CD14-positive monocyte (primary cell): ENCODE measurements around the gene CUX1. TPM values are rescaled to one million over a fixed set of nuclear protein-coding genes. Genes with fewer than 3 reads are reported as not detected.

ENCODE experiments used
- DNase-seq, 3 donors: peaks; one replicate each; pipeline ENCODE4 v3.0.0-alpha.2; 2011 to 2022
- H2AFZ ChIP-seq: 2 replicates; pipeline ENCODE4 v1.6.0; 2012; ENCODE audit warnings: mild to moderate bottlenecking, low read depth, low read length, inconsistent platforms; ENCODE audit not compliant: insufficient read depth, poor library complexity, severe bottlenecking
- H3K27ac ChIP-seq, 2 donors: 1 replicate in 1 of 2; 2 replicates in 1 of 2; pipeline ENCODE4 v1.5.1; 2012 to 2013; ENCODE audit warnings: low read length in 2 of 2, control low read depth in 1 of 2, inconsistent platforms in 1 of 2, low read depth in 1 of 2, mild to moderate bottlenecking in 1 of 2
- H3K27me3 ChIP-seq, 2 donors: one replicate each; pipeline versions ENCODE4 v1.6.0 to v1.6.1; 2011 to 2013; ENCODE audit warnings: low read length in 2 of 2; ENCODE audit not compliant: control insufficient read depth in 2 of 2, insufficient read depth in 2 of 2
- H3K36me3 ChIP-seq, 2 donors: replicated peaks in 1 of 2; 1 replicate in 1 of 2; 2 replicates in 1 of 2; pipeline versions ENCODE4 v1.5.1 to v1.6.1; 2012 to 2013; ENCODE audit warnings: low read length in 2 of 2, control low read depth in 1 of 2, inconsistent platforms in 1 of 2, mild to moderate bottlenecking in 1 of 2; ENCODE audit not compliant: insufficient read depth in 2 of 2, control insufficient read depth in 1 of 2
- H3K4me1 ChIP-seq, 2 donors: 1 replicate in 1 of 2; 2 replicates in 1 of 2; pipeline versions ENCODE4 v1.5.1 to v1.6.1; 2012 to 2013; ENCODE audit warnings: low read length in 2 of 2, control low read depth in 1 of 2, inconsistent platforms in 1 of 2, mild to moderate bottlenecking in 1 of 2, moderate library complexity in 1 of 2; ENCODE audit not compliant: insufficient read depth in 2 of 2, control insufficient read depth in 1 of 2
- H3K4me2 ChIP-seq: replicated peaks from 2 replicates; pipeline ENCODE3; 2012; ENCODE audit warnings: low read length, moderate library complexity, mild to moderate bottlenecking; ENCODE audit not compliant: poor library complexity, severe bottlenecking; ENCODE audit errors: extremely low read depth
- H3K4me3 ChIP-seq, 3 experiments: fragments of 200-600 bp in 1 of 3; sonication (generic) in 1 of 3; replicated peaks in 1 of 3; 1 replicate in 2 of 3; 2 replicates in 1 of 3; pipeline ENCODE4 v1.5.1; 2011 to 2013; ENCODE audit warnings: low read length in 3 of 3, mild to moderate bottlenecking in 3 of 3, control low read depth in 2 of 3, low read depth in 2 of 3, inconsistent platforms in 1 of 3, moderate library complexity in 1 of 3
- H3K79me2 ChIP-seq: 2 replicates; pipeline ENCODE4 v1.6.0; 2012; ENCODE audit warnings: mild to moderate bottlenecking, control low read depth, inconsistent platforms, low read length, moderate library complexity; ENCODE audit not compliant: insufficient read depth
- H3K9ac ChIP-seq: 2 replicates; pipeline ENCODE4 v1.6.0; 2017; ENCODE audit warnings: low read length, mild to moderate bottlenecking; ENCODE audit not compliant: insufficient read depth, poor library complexity, severe bottlenecking
- H3K9me3 ChIP-seq, 2 donors: replicated peaks in 1 of 2; 1 replicate in 1 of 2; 2 replicates in 1 of 2; pipeline versions ENCODE4 v1.5.1 to v1.6.1; 2012 to 2013; ENCODE audit warnings: low read length in 2 of 2, control low read depth in 1 of 2; ENCODE audit not compliant: control insufficient read depth in 1 of 2, insufficient read depth in 1 of 2
- H4K20me1 ChIP-seq: 2 replicates; pipeline ENCODE4 v1.6.0; 2012; ENCODE audit warnings: mild to moderate bottlenecking, low read length, control low read depth, moderate library complexity; ENCODE audit not compliant: insufficient read depth
- H3K27ac Mint-ChIP-seq, 7 donors: one replicate each; pipeline ENCODE4 v1.8.0; 2020; ENCODE audit warnings: mild to moderate bottlenecking in 7 of 7, mixed read lengths in 7 of 7, moderate library complexity in 6 of 7, inconsistent platforms in 2 of 7
- H3K27me3 Mint-ChIP-seq, 3 donors: one replicate each; pipeline ENCODE4 v1.8.0; 2021 to 2022; ENCODE audit warnings: low read depth in 3 of 3, mild to moderate bottlenecking in 3 of 3, mixed read lengths in 3 of 3, moderate library complexity in 3 of 3, inconsistent platforms in 1 of 3
- H3K36me3 Mint-ChIP-seq, 2 donors: one replicate each; pipeline ENCODE4 v1.8.0; 2020; ENCODE audit warnings: mixed read lengths in 2 of 2, inconsistent platforms in 1 of 2, mild to moderate bottlenecking in 1 of 2
- H3K4me1 Mint-ChIP-seq: one replicate; pipeline ENCODE4 v1.8.0; 2020; ENCODE audit warnings: mild to moderate bottlenecking, mixed read lengths
- H3K4me3 Mint-ChIP-seq, 2 donors: one replicate each; pipeline ENCODE4 v1.8.0; 2020; ENCODE audit warnings: mild to moderate bottlenecking in 2 of 2, mixed read lengths in 2 of 2, moderate library complexity in 1 of 2
- H3K9me3 Mint-ChIP-seq, 7 donors: one replicate each; pipeline ENCODE4 v1.8.0; 2020 to 2022; ENCODE audit warnings: mixed read lengths in 7 of 7, mild to moderate bottlenecking in 6 of 7, moderate library complexity in 6 of 7, inconsistent platforms in 2 of 7
- WGBS: methylation state at CpG from one replicate; pipeline ENCODE4 v1.1.5; 2013; ENCODE audit warnings: missing lambda C conversion rate; ENCODE audit not compliant: insufficient coverage; 5-methylcytosine and 5-hydroxymethylcytosine counted together
- intact Hi-C, 2 donors: fragments of 100-400 bp; cut with micrococcal nuclease; formaldehyde crosslinking; loops; one replicate each; pipeline versions ENCODE4 v1.15.0 to v1.15.1; 2023
- polyA plus RNA-seq, 3 donors: library from polyadenylated mRNA; depleted of rRNA in 1 of 3; unstranded in 2 of 3; stranded (reverse) in 1 of 3; fragments of 300-500 nt in 2 of 3; fragments of >200 nt in 1 of 3; fragmentation: Illumina TruSeq in 2 of 3; gene quantifications; 1 replicate in 2 of 3; 2 replicates in 1 of 3; pipeline ENCODE4 v1.2.3, GENCODE V29; 2012 to 2021
- TF ChIP-seq, protein P1 (sequence below): fragments of 200-600 bp; IDR thresholded peaks from one replicate; pipeline ENCODE4 v1.8.0; 2022; ENCODE audit warnings: antibody characterized with exemption, mild to moderate bottlenecking

Gene CUX1
- polyA plus RNA-seq, 3 donors, result 17.6 to 38.0 (median 28.0) TPM

DNA sequence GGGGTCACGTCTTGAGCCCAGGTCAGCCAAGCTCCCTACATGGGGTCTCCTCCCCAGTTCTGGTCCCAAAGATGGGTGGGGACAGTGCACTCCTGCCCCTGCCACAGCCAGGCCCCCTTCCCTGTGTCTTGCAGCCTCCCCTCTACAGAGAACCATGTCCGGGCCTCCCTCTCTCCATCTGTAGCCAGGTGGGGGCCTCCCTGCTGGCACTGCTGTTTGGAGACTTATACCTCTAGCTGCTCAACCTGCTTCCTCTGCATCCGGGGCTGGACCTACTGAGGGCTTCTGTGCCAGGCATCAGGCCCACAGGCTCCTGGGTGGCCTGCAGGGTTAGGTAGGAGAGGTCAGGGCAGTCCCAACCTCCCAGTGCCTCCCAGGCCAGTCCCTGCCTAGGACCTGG, 477.2 kb downstream of the CUX1 start:
- no peaks in the 10 kb centered on the region for H3K9me3 ChIP-seq
- peak overlapping the region; percentile 18 for H3K9ac ChIP-seq
- 100% methylated on average over 1 of the region's 3 CpGs for WGBS
- H2AFZ ChIP-seq, result no peak overlapping the region
- no peak overlapping the region for H3K4me2 ChIP-seq
- H3K27me3 Mint-ChIP-seq, result no peaks in the 10 kb centered on the region
- H3K27ac Mint-ChIP-seq, result no peak overlapping the region
- H4K20me1 ChIP-seq, result peaks cover 96% of the 10 kb centered on the region
- peaks cover 20% of the 10 kb centered on the region for H3K4me1 Mint-ChIP-seq
- H3K4me3 ChIP-seq, result no peak overlapping the region
- no peak for DNase-seq
- peaks cover 0 to 7% of the 10 kb centered on the region in 2 donors for H3K36me3 ChIP-seq
- H3K36me3 Mint-ChIP-seq, result peaks cover 20 to 23% of the 10 kb centered on the region in 2 donors
- H3K79me2 ChIP-seq, result peaks cover 9% of the 10 kb centered on the region
- intact Hi-C loops, result no loop called here
- no peak overlapping the region for H3K4me3 Mint-ChIP-seq
- H3K27me3 ChIP-seq, result no peaks in the 10 kb centered on the region
- TF ChIP-seq, protein P1, sequence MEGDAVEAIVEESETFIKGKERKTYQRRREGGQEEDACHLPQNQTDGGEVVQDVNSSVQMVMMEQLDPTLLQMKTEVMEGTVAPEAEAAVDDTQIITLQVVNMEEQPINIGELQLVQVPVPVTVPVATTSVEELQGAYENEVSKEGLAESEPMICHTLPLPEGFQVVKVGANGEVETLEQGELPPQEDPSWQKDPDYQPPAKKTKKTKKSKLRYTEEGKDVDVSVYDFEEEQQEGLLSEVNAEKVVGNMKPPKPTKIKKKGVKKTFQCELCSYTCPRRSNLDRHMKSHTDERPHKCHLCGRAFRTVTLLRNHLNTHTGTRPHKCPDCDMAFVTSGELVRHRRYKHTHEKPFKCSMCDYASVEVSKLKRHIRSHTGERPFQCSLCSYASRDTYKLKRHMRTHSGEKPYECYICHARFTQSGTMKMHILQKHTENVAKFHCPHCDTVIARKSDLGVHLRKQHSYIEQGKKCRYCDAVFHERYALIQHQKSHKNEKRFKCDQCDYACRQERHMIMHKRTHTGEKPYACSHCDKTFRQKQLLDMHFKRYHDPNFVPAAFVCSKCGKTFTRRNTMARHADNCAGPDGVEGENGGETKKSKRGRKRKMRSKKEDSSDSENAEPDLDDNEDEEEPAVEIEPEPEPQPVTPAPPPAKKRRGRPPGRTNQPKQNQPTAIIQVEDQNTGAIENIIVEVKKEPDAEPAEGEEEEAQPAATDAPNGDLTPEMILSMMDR, result no peak
- peaks cover 6 to 7% of the 10 kb centered on the region in 2 donors for H3K4me1 ChIP-seq
- H3K27ac ChIP-seq, result no peak overlapping the region
- H3K9me3 Mint-ChIP-seq, result peaks cover 0 to 1% (median 0%) of the 10 kb centered on the region in 7 donors

DNA sequence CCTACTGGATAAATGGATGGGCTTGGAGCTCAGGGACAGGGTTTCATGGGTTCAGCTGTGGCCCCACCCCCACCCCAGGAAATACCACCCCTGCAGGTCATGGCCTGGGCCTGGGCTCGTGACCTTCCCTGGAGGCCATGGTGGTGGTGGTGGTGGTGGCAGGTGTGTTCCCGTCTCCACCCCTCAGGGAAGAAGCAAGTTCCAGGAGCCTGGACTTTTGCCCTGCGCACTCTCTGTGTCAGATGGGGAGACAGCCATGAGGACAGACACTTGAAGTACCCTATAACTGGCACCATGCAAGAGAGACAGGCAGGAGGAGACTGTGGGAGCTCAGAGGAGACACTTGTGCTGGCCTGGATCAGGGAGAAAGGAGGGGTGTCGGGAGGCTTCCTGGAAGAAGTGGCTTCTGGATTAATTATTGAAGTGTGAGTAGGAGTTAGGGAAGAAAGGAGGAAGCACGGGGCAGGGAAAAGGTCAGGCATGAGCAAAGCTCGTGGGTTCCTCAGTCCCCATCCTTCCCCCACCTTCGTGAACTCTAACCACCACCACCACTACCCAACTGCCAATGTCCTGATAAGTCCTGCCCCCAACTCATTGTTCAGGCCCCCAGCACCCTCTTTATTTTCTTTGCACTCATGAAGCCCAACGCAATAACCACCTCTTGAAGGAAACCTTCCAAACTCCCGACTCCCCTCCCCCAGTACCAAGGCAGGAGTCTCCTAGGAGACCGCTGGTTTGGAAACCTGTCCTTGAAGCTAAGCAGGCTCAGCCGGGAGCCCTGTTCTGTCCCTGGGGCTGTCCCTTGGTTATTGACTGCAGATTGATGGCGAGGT, 478.1 kb downstream of the CUX1 start:
- WGBS, result 69% methylated on average over 7 of the region's 12 CpGs
- Mint-ChIP-seq H3K27me3 (peaks cover 0 to 1% (median 0%) of the 10 kb centered on the region in 3 donors), H3K9me3 (peaks cover 0 to 1% (median 0%) of the 10 kb centered on the region in 7 donors), H3K27ac (no peak overlapping the region), H3K36me3 (peaks cover 20 to 22% of the 10 kb centered on the region in 2 donors), H3K4me3 (no peak overlapping the region), H3K4me1 (peaks cover 23% of the 10 kb centered on the region)
- Histone ChIP-seq H3K79me2 (peaks cover 7% of the 10 kb centered on the region), H3K9me3 (no peaks in the 10 kb centered on the region), H3K36me3 (peaks cover 0 to 7% of the 10 kb centered on the region in 2 donors), H3K27ac (no peak overlapping the region), H3K4me3 (no peak overlapping the region), H4K20me1 (peaks cover 96% of the 10 kb centered on the region), H3K4me1 (peaks cover 9 to 11% of the 10 kb centered on the region in 2 donors), H3K27me3 (no peaks in the 10 kb centered on the region), H3K4me2 (no peak overlapping the region), H3K9ac (no peak overlapping the region), H2AFZ (no peak overlapping the region)
- TF ChIP-seq, protein P1, result no peak
- DNase-seq, result no peak
- intact Hi-C loops, result no loop called here
